H54 (cell line): ENCODE measurements around the gene TNFRSF18.

Experiments
- DNase-seq: peaks from one replicate; pipeline ENCODE4 v3.0.0; 2011; ENCODE audit warnings: low spot score, mixed read lengths; ENCODE audit not compliant: insufficient read length
- FAIRE-seq: peaks from 3 replicates; lab custom pipeline; 2011; peaks lifted over from hg19 to GRCh38; lab: Jason Lieb, UNC
- POLR2A ChIP-seq: IDR thresholded peaks from 2 replicates; pipeline ENCODE4 v1.6.1; 2011; ENCODE audit warnings: low read depth, mild to moderate bottlenecking, low read length

TNFRSF18 gene

DNA sequence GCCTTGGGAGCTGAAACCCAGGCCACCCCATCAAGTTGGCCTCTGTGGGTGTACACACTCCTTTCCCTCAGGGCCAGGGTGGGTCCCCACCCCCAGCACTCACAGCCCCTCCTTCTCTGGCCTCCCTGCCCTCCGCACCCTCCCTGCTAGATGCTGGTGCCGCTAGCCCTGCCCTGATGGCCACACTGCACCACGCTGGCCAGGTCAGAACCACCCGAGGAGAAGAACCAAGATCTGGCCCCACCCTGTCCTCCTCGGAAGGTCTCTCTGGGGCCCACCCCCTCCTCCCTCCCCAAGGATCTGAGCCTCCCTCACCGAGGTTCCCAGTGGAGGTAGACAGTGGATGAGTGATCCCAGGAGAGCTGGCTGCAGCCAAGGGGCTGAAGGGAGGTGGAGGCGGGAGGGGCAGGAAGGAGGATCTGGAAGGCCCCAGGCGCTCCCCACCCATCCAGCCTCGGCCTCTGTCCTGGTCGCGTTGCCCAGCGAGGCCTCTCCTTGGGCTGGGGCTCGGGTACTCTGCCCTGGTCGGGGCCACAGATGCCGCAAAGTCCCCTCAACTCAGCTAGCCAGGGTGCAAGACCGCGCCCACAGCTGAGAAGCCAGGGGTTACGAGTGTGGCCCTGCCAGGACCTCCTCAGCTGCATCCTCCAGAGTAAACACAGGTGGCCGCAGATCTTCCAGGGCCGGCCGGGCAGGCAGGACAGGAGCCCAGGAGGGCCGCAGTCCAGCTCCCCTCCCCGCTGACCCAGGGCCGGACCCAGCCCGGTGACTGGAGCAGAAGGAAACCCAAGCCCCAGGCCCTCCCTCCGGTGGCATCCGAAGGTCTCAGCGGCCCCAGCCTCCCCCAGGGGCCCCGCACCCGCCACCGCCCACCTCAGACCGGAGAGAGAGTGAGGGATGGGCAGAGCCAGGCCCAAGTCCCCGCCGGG lies 30.8 kb upstream of the TNFRSF18 start:
- FAIRE-seq, result no peak
- DNase-seq, result no peak
- TF ChIP-seq POLR2A, result 0 out of 2 replicates have a peak, but pooled peaks have one; percentile 9

DNA sequence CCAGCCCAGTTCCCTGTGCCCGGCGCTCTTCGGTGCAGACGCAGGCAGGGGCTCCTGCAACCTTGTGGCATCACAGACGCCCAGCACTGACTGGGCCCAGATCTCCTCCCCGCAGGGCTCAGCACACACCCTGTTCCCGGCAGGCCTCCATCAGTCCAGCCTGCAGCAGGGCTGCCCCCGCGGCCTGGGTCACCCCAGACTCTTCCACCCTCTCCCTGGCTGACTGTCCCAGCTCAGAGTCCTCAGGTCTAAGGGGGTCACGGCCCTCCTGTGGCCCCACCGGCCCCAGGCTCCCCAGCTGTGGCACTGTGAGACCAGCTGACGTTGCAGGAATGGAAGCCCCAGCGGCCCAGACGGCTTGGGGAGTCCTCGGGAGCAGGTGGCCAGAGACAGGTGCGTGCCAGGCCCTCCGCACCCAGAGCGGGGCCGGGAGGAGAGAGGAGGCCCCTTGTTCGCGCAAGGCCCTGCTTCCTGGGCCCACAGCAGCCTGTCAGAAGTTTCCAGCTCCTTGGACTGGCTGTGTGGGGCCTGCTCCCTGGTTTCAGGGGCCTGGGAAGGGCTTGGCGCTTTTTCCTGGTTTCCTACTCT lies 29.9 kb upstream of the TNFRSF18 start:
- DNase-seq (no peak), FAIRE-seq (no peak)
- no peak for TF ChIP-seq POLR2A

GRCh38 chr1:1235016-1235744 lies 28.8 kb upstream of the TNFRSF18 start:
- no peak for TF ChIP-seq POLR2A
- DNase-seq (no peak), FAIRE-seq (no peak)

DNA sequence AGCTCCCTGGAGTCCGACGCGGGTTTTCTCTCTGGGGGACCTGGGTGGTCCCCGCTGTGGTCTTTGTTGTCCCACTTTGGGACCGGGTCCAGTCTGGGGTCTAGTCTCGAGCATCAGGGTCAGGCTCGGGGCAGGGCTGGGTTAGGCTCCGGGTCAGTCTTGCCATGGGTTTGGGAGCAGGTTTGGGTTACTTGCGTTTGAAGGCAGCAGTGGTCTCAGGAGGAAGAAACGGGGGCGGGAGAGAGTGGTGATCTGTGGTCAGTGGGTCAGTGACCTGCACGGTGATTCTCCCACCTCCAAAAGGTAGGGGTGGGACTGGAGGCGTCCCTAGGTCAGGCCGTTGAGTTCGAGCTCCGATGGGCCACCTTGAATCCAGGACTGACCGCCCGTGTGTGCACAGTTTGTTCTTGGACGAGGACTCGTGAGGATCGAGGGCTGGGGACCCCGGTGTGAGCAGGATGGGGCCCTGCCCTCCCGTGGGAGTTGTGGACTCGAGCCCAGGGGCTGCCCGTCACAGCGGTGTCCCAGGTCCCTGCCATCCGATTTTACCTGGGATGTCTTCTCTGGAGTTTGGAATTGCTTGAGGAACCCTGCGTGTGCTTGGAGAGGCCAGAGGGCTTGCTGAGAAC lies 27.9 kb upstream of the TNFRSF18 start:
- TF ChIP-seq POLR2A, result no peak
- DNase-seq (no peak), FAIRE-seq (no peak)

- no peak for TF ChIP-seq POLR2A
- DNase-seq (no peak), FAIRE-seq (no peak)
These were observed 27.1 kb upstream of the TNFRSF18 start for GRCh38 chr1:1233567-1233892.

DNA sequence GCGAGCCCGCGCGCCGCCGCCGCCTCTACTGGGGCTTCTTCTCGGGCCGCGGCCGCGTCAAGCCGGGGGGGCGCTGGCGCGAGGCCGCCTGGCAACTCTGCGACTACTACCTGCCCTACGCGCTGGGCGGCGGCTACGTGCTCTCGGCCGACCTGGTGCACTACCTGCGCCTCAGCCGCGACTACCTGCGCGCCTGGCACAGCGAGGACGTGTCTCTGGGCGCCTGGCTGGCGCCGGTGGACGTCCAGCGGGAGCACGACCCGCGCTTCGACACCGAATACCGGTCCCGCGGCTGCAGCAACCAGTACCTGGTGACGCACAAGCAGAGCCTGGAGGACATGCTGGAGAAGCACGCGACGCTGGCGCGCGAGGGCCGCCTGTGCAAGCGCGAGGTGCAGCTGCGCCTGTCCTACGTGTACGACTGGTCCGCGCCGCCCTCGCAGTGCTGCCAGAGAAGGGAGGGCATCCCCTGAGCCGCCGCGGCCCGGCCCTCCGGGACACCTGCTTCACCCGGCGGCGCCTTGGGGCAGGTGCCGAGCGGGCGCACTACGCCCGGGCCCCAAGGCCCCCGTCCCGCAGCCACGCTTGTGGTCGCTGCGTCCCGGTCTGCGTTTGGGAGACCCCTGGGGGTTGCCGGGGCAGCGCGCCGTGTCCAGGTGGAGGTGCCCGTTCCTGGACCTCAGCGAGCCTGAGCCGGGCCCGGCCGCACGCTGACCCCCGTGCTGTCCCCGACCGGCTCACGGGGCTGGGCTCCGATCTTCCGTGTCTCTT lies 26.6 kb upstream of the TNFRSF18 start:
- DNase-seq, result no peak
- no peak for FAIRE-seq
- no peak for TF ChIP-seq POLR2A

GRCh38 chr1:1232208-1232795 lies 25.9 kb upstream of the TNFRSF18 start, which contains the start of gene B3GALT6:
B3GALT6 (plus strand) TSS chr1:1232237; CDS start chr1:1232279, 42 bp downstream.
- DNase-seq (no peak), FAIRE-seq (no peak)
- TF ChIP-seq POLR2A, result no peak

GRCh38 chr1:1231400-1232207 lies 25.2 kb upstream of the TNFRSF18 start, which contains the start of gene SDF4:
SDF4 (minus strand) TSS chr1:1232001; CDS start chr1:1228772, 3,229 bp downstream.
- DNase-seq, result peak; percentile 98
- FAIRE-seq, result no peak
- peak; percentile 74 for TF ChIP-seq POLR2A

DNA sequence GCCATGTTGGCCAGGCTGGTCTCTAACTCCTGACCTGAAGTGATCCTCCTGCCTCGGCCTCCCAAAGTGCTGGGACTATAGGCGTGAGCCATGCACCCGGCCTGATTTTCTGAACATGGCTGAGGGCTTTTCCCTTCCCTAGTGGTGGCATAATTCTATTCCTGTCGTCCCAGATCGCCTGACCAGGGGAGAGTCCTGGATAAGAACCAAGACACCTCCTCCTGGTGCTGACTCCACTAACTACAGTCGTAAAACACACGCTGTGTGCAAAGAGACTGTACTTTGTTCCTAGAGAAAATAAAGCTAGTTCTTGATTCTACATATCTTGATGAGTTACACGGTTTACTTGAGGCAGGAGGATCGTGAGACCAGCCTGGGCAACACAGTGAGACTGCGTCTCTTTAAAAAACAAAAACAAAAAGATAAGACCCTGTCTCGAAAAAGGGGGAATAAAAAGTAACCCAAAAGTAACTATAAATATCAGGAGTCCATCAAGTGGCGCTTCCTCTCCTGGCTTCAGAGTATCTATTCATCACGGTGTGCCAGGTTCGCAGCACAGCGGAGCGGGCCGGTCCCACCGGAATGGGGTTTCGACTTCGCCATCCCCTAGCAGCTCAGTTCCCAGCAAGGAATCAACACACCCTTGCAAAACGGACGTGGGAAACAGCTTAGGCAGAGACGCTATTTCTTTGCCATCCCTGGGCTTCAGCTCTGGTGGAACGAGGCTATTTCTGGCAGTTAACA lies 24.4 kb upstream of the TNFRSF18 start:
- no peak for TF ChIP-seq POLR2A
- DNase-seq, result peak; percentile 84
- FAIRE-seq, result peak; percentile 20

- TF ChIP-seq POLR2A, result no peak
- DNase-seq (no peak), FAIRE-seq (no peak)
These were observed 23.4 kb upstream of the TNFRSF18 start for GRCh38 chr1:1229770-1230169.

DNA sequence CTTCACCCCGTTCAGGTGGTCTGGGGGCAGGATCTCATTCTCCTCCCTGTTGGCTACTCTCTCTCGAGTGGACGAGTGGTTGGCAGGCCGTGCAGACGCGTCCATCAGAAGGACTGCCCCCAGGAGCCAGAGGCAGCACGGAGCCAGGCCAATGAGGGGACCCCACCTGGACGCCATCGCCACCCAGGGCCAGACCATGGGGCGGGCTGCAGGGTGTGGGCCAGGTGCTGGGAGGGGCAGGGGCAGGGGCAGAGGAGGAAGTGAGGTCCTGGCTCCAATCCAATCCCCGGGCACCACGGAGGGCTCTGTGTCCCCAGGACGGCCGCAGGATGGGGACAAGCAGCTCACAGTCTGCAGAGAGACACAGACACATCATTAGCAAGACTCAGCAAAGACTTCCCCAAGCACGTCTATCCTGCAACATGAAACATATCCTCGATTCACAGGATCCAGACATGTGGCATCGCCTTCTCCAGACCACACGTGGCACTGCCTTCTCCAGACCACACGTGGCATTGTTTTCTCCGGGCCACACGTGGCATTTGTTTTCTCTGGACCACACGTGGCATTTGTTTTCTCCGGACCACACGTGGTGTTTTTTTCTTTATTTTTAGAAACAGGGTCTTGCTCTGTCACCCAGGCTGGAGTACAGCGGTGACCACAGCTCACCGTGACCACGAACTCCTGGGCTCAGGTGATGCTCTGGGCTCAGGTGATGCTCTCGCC lies 22.4 kb upstream of the TNFRSF18 start:
- no peak for DNase-seq
- FAIRE-seq, result no peak
- TF ChIP-seq POLR2A, result no peak
